HG03175 (cell line): Measurements from ENCODE around the gene NTRK2.
A peak's percentile ranks its signal among the peaks of the same experiment; 100 is the strongest.

Experiments used
- ATAC-seq: cut with Tn5 transposase; IDR thresholded peaks from one replicate; pipeline ENCODE4 v1.9.1; 2021; ENCODE audit warnings: mild to moderate bottlenecking, moderate library complexity; ENCODE audit not compliant: unreplicated experiment

Gene NTRK2

GRCh38 chr9:84681516-84682285, 12.2 kb downstream of the NTRK2 start:
- no peak for ATAC-seq

GRCh38 chr9:84686068-84686467, 16.5 kb downstream of the NTRK2 start:
- no peak for ATAC-seq

DNA sequence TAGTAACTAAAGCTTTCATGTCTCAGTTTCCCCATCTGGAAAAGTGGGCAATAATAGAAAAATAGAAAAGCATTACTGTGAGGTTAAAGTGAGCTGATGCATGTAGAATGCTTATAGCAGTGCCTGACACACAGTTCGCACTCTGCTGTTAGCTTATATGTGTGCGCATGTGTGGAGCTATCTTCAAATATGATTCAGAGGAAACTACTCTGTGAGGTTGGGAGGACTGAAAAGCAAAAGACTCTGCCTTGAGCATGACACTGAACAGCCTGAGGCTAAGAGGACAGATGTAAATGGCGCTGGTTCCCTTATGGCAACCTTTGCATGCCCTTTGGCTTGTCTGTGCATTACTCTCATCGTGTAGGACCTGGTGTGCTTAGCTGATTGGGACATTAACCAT, 19.4 kb downstream of the NTRK2 start:
- no peak for ATAC-seq

- no peak for ATAC-seq
Observed at GRCh38 chr9:84691634-84692033, 22.1 kb downstream of the NTRK2 start.

GRCh38 chr9:84694248-84694647, 24.7 kb downstream of the NTRK2 start:
- peak; percentile 82 for ATAC-seq

- no peak for ATAC-seq
Observed at GRCh38 chr9:84697042-84697441, 27.5 kb downstream of the NTRK2 start.

GRCh38 chr9:84697509-84698114, 28.1 kb downstream of the NTRK2 start:
- ATAC-seq: peak; percentile 43

GRCh38 chr9:84698323-84698722, 28.8 kb downstream of the NTRK2 start:
- ATAC-seq: no peak

DNA sequence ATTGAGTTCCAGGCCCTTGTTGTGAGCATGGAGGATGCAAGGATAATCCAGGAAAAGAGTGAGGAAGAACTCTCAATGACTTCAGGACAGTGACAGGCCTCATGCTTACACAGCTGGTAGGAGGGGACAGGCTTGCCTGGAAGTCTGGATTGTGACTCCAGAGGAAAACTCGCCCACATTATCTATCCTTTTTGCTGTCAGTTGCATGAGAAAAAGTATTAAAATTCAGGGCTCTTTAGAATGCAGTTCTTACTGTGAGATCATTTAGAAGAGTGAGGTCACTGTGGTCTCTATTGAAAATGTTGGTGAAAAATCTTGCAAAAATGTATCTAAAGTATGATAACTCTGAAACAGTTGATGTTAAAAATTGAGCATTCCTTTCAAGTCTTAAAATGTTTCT, 30.5 kb downstream of the NTRK2 start:
- no peak for ATAC-seq

GRCh38 chr9:84701801-84702200, 32.3 kb downstream of the NTRK2 start:
- peak; percentile 80 for ATAC-seq

DNA sequence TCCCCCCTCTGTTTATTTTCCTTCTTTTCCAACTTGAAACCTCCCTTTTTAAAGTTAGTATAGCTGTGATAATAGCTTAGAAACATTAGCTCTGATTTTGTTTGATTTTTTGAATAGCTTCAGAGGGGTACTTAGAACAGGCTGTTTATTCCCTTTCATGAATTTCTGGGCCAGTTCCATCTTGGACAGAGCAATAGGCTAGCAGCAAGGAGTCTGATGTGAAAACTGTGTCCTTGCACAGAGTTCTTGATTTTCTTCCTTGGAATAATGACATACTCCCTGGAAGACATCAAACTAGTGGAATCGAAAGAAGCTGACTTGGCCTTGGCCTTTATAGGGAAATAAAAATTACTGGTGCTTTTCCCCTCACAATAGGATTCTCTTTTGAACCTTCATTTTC, 32.9 kb downstream of the NTRK2 start:
- ATAC-seq: no peak

- no peak for ATAC-seq
Observed at GRCh38 chr9:84703793-84704192, 34.3 kb downstream of the NTRK2 start.

DNA sequence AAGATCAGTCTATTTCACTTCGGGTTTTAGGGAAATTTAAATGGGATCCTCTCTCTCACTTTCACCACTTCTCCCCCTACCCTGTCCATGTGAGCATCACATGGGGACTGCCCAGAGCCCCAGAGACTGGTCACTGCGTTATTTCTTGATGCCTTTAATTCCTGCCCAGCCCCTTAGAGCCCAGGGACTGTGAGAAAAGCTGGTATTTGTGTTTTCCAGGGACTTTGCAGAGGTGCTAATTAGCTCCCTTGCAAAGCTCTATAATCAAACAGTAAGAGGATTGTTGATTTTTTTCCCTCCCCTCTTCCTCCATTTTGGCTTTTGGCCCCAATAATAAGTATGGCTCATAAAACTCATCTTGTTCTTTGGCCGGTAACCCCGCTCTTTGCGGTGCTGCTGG, 35.6 kb downstream of the NTRK2 start:
- no peak for ATAC-seq

- no peak for ATAC-seq
Observed at GRCh38 chr9:84708400-84708799, 38.9 kb downstream of the NTRK2 start.

- ATAC-seq: no peak
Observed at GRCh38 chr9:84709056-84709455, 39.5 kb downstream of the NTRK2 start.

GRCh38 chr9:84710701-84711397, 41.3 kb downstream of the NTRK2 start:
- no peak for ATAC-seq

DNA sequence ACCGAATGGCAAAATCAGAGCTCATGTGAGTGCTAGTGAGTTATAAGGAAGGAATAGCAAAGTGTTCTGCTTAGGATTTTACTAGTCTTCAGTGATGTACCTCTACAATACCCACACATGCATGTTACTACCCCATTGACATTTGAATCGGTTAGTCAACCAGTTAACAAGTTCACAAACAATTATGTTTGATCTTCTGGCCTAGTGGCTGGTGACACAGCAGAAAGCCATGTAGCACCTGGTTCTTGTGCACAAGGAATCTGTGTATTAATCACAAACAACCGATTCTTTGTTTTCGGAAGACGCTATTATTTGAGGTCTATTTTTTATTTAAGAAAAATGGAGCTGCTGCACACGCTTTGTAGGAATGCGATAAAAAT, 41.9 kb downstream of the NTRK2 start:
- no peak for ATAC-seq

- no peak for ATAC-seq
Observed at GRCh38 chr9:84711936-84712335, 42.4 kb downstream of the NTRK2 start.

DNA sequence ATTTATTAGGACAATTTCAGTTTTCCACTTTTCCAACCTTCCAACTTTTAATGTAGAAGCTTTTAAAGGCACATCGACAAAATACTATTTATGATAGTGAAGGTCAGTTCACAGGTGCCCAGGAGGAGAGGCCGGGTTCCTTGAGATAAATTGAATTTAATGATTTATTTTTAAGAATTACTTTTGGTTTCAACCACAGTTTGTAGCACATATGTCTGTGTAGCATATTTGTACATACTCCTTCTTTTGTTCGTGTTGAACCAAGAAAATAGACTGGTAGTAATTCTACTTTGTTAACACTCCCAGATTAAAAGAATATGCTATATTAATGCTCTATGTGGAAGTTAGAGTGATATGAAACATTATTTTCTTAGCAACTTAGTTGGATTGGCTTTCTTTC, 46.7 kb downstream of the NTRK2 start:
- ATAC-seq: no peak

GRCh38 chr9:84718476-84718875, 48.9 kb downstream of the NTRK2 start:
- no peak for ATAC-seq

GRCh38 chr9:84722388-84722989, 53.0 kb downstream of the NTRK2 start:
- ATAC-seq: no peak

DNA sequence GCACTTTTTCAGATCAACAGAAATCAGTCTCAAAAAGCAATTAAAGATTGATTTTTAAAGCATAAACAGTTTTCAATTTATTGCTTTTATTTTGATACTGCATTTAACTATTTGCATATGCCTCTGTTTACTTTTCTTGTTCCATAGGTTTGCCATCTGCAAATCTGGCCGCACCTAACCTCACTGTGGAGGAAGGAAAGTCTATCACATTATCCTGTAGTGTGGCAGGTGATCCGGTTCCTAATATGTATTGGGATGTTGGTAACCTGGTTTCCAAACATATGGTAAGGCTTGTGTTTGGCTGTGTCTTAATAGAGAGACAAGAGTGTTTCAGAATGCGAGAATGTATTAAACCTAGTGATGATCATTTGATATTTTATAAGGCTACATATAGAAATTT, 53.9 kb downstream of the NTRK2 start:
- no peak for ATAC-seq
